H9 (cell line): Measurements from ENCODE around the gene APOBEC4. TPM values are rescaled to one million over a fixed set of nuclear protein-coding genes. Genes with fewer than 3 reads are reported as not detected.

Experiments used
- DNase-seq: peaks from one replicate; pipeline ENCODE4 v3.0.0-alpha.2; 2017
- H2AFZ ChIP-seq: one replicate; pipeline ENCODE4 v1.6.1; 2013; ENCODE audit warnings: mild to moderate bottlenecking, low read length, control low read depth, moderate library complexity
- H2AK5ac ChIP-seq: 2 replicates; pipeline ENCODE4 v1.6.1; 2013; ENCODE audit warnings: low read length, control low read depth, mixed read lengths; ENCODE audit not compliant: insufficient read length
- H2BK120ac ChIP-seq: one replicate; pipeline ENCODE4 v1.6.1; 2013; ENCODE audit warnings: low read depth, mild to moderate bottlenecking, low read length, control low read depth, inconsistent platforms; ENCODE audit not compliant: poor library complexity, severe bottlenecking
- H2BK12ac ChIP-seq: 2 replicates; pipeline ENCODE4 v1.6.1; 2013; ENCODE audit warnings: low read length, control low read depth, mixed read lengths, low read depth; ENCODE audit not compliant: insufficient read length
- H2BK15ac ChIP-seq: 2 replicates; pipeline ENCODE4 v1.6.1; 2013; ENCODE audit warnings: low read depth, low read length, control low read depth
- H2BK20ac ChIP-seq: one replicate; pipeline ENCODE4 v1.6.1; 2013; ENCODE audit warnings: low read depth, mild to moderate bottlenecking, low read length, control low read depth, inconsistent platforms; ENCODE audit not compliant: poor library complexity, severe bottlenecking
- H2BK5ac ChIP-seq: 2 replicates; pipeline ENCODE4 v1.6.1; 2013; ENCODE audit warnings: low read length, control low read depth, mixed read lengths; ENCODE audit not compliant: insufficient read length
- H3K14ac ChIP-seq: 2 replicates; pipeline ENCODE4 v1.6.1; 2013; ENCODE audit warnings: low read length, control low read depth; ENCODE audit not compliant: insufficient read depth
- H3K18ac ChIP-seq: 2 replicates; pipeline ENCODE4 v1.6.1; 2013; ENCODE audit warnings: low read depth, mild to moderate bottlenecking, mixed read lengths, low read length, control low read depth; ENCODE audit not compliant: insufficient read length
- H3K23ac ChIP-seq: 2 replicates; pipeline ENCODE4 v1.6.1; 2013; ENCODE audit warnings: low read length, control low read depth, mixed read lengths, low read depth; ENCODE audit not compliant: insufficient read length
- H3K23me2 ChIP-seq: 2 replicates; pipeline ENCODE4 v1.6.1; 2013; ENCODE audit warnings: low read depth, mild to moderate bottlenecking, mixed read lengths, low read length, control low read depth; ENCODE audit not compliant: insufficient read length, poor library complexity, severe bottlenecking
- H3K27ac ChIP-seq: 2 replicates; pipeline ENCODE4 v1.5.1; 2013; ENCODE audit warnings: low read length, control low read depth, mixed read lengths, low read depth; ENCODE audit not compliant: insufficient read length
- H3K27me3 ChIP-seq: 2 replicates; pipeline ENCODE4 v1.6.1; 2013; ENCODE audit warnings: low read length, control low read depth, inconsistent platforms; ENCODE audit not compliant: insufficient read depth
- H3K4ac ChIP-seq: 2 replicates; pipeline ENCODE4 v1.6.1; 2013; ENCODE audit warnings: low read depth, mild to moderate bottlenecking, control low read depth, inconsistent platforms, low read length, moderate library complexity
- H3K4me1 ChIP-seq: 2 replicates; pipeline ENCODE4 v1.6.1; 2013; ENCODE audit warnings: low read length, control low read depth, inconsistent platforms; ENCODE audit not compliant: insufficient read depth
- H3K4me2 ChIP-seq: 2 replicates; pipeline ENCODE4 v1.6.1; 2013; ENCODE audit warnings: low read length, control low read depth, mixed read lengths; ENCODE audit not compliant: insufficient read length, insufficient read depth
- H3K56ac ChIP-seq: 2 replicates; pipeline ENCODE4 v1.6.1; 2013; ENCODE audit warnings: low read depth, mild to moderate bottlenecking, mixed read lengths, low read length, control low read depth; ENCODE audit not compliant: insufficient read length
- H3K79me1 ChIP-seq: 2 replicates; pipeline ENCODE4 v1.6.1; 2013; ENCODE audit warnings: low read depth, mild to moderate bottlenecking, moderate library complexity, low read length, control low read depth, inconsistent platforms; ENCODE audit not compliant: insufficient read depth, poor library complexity, severe bottlenecking
- H3K79me2 ChIP-seq: 2 replicates; pipeline ENCODE4 v1.6.1; 2013; ENCODE audit warnings: low read length, control low read depth, inconsistent platforms; ENCODE audit not compliant: insufficient read depth
- H3K9ac ChIP-seq: 2 replicates; pipeline ENCODE4 v1.6.1; 2013; ENCODE audit warnings: low read length, control low read depth, mixed read lengths; ENCODE audit not compliant: insufficient read length; ENCODE audit errors: extremely low read depth
- H3K9me3 ChIP-seq: one replicate; pipeline ENCODE4 v1.6.1; 2013; ENCODE audit warnings: low read depth, low read length, inconsistent platforms; ENCODE audit not compliant: control insufficient read depth
- H3T11ph ChIP-seq: one replicate; pipeline ENCODE4 v1.6.1; 2013; ENCODE audit warnings: mild to moderate bottlenecking, low read length, control low read depth, inconsistent platforms
- H4K20me1 ChIP-seq: one replicate; pipeline ENCODE4 v1.6.1; 2013; ENCODE audit not compliant: control insufficient read depth, insufficient read length, insufficient read depth
- H4K5ac ChIP-seq: 2 replicates; pipeline ENCODE4 v1.6.1; 2013; ENCODE audit warnings: low read depth, mild to moderate bottlenecking, mixed read lengths, low read length, control low read depth; ENCODE audit not compliant: insufficient read length
- H4K8ac ChIP-seq: replicated peaks from 2 replicates; pipeline ENCODE4 v1.6.1; 2013; ENCODE audit warnings: low read length, control low read depth, mixed read lengths, low read depth; ENCODE audit not compliant: insufficient read length
- H4K91ac ChIP-seq: 2 replicates; pipeline ENCODE4 v1.6.1; 2013; ENCODE audit warnings: low read depth, mild to moderate bottlenecking, moderate library complexity, mixed read lengths, low read length, control low read depth; ENCODE audit not compliant: insufficient read length
- H3K27ac Mint-ChIP-seq, 3 experiments: 2 replicates in 2 of 3; 3 replicates in 1 of 3; pipeline ENCODE4 v1.8.0; 2020 to 2021; ENCODE audit warnings: mixed read lengths in 3 of 3, mild to moderate bottlenecking in 1 of 3, moderate library complexity in 1 of 3
- H3K27me3 Mint-ChIP-seq: 2 replicates; pipeline ENCODE4 v1.8.0; 2021; ENCODE audit warnings: low read depth, mild to moderate bottlenecking, moderate library complexity, mixed read lengths
- H3K36me3 Mint-ChIP-seq, 3 experiments: 2 replicates in 2 of 3; 3 replicates in 1 of 3; pipeline ENCODE4 v1.8.0; 2020 to 2021; ENCODE audit warnings: low read depth in 3 of 3, mixed read lengths in 3 of 3; ENCODE audit not compliant: insufficient read depth in 1 of 3
- H3K4me1 Mint-ChIP-seq, 2 experiments: 2 replicates each; pipeline ENCODE4 v1.8.0; 2020; ENCODE audit warnings: mixed read lengths in 2 of 2
- H3K4me3 Mint-ChIP-seq, 2 experiments: 2 replicates in 1 of 2; 3 replicates in 1 of 2; pipeline ENCODE4 v1.8.0; 2020 to 2021; ENCODE audit warnings: mild to moderate bottlenecking in 2 of 2, mixed read lengths in 2 of 2, moderate library complexity in 1 of 2
- H3K9me3 Mint-ChIP-seq, 2 experiments: 2 replicates in 1 of 2; 3 replicates in 1 of 2; pipeline ENCODE4 v1.8.0; 2020; ENCODE audit warnings: mild to moderate bottlenecking in 2 of 2, mixed read lengths in 2 of 2, moderate library complexity in 1 of 2
- WGBS: extraction: QIAGEN DNeasy Blood & Tissue Kit; methylation state at CpG from one replicate; pipeline ENCODE4 v1.1.7; 2013; ENCODE audit warnings: missing lambda C conversion rate, low lambda C conversion rate, mixed read lengths; ENCODE audit not compliant: insufficient read length; ENCODE audit errors: extremely low coverage; 5-methylcytosine and 5-hydroxymethylcytosine counted together
- total RNA-seq: library from RNA; stranded (reverse); gene quantifications from 2 replicates; pipeline ENCODE4 v1.2.1, GENCODE V29; 2021
- TF ChIP-seq, protein P1 (sequence below): fragments of 200-600 bp; sonication (generic); conservative IDR thresholded peaks from 3 replicates; pipeline ENCODE4 v1.8.0; 2021; ENCODE audit warnings: antibody characterized with exemption, mild to moderate bottlenecking

APOBEC4 gene
- total RNA-seq, 1 experiment from 2014 or later: not detected

DNA sequence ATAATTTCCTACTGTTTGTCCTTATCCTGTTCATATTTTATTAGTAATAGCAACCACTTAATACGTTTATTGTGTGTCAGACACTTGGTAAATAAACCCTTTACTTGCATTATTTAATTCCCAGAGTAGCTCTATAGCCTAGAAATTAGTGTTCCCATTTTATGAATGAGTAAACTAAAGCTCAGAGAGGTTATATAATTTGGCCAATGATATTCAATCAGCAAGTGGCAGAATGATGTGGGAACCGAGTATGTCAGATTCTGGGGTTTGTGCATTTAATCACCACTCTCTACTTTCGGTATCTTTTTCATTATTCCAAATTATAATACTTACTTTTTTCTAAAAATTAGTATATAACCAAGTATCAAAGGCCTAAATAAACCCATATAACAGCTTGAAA, 10.9 kb downstream of the APOBEC4 start:
- no peak overlapping the region for H2BK15ac ChIP-seq
- no peak overlapping the region for H3T11ph ChIP-seq
- H3K23me2 ChIP-seq: no peaks in the 10 kb centered on the region
- Mint-ChIP-seq H3K27ac (no peak overlapping the region), H3K27me3 (peaks cover 3% of the 10 kb centered on the region), H3K4me1 (no peaks in the 10 kb centered on the region), H3K9me3 (no peaks in the 10 kb centered on the region; a peak in 1 of 5 replicates), H3K4me3 (no peak overlapping the region), H3K36me3 (no peaks in the 10 kb centered on the region)
- no peaks in the 10 kb centered on the region for H3K9me3 ChIP-seq
- H3K79me1 ChIP-seq: no peaks in the 10 kb centered on the region
- H3K23ac ChIP-seq: no peak overlapping the region
- no peak overlapping the region for H3K56ac ChIP-seq
- no peak overlapping the region for H3K4ac ChIP-seq
- no peak for DNase-seq
- H2BK20ac ChIP-seq: no peak overlapping the region
- WGBS: 100% methylated on average over 1 of the region's 3 CpGs
- H4K91ac ChIP-seq: no peak overlapping the region
- no peak overlapping the region for H2BK12ac ChIP-seq
- no peak overlapping the region for H3K4me2 ChIP-seq
- no peak overlapping the region for H3K27ac ChIP-seq
- H3K4me1 ChIP-seq: no peaks in the 10 kb centered on the region
- no peak overlapping the region for H3K14ac ChIP-seq
- H2AK5ac ChIP-seq: no peak overlapping the region
- no peak overlapping the region for H3K18ac ChIP-seq
- no peaks in the 10 kb centered on the region for H3K27me3 ChIP-seq
- no peak overlapping the region for H3K9ac ChIP-seq
- H4K5ac ChIP-seq: no peak overlapping the region
- TF ChIP-seq, protein P1, sequence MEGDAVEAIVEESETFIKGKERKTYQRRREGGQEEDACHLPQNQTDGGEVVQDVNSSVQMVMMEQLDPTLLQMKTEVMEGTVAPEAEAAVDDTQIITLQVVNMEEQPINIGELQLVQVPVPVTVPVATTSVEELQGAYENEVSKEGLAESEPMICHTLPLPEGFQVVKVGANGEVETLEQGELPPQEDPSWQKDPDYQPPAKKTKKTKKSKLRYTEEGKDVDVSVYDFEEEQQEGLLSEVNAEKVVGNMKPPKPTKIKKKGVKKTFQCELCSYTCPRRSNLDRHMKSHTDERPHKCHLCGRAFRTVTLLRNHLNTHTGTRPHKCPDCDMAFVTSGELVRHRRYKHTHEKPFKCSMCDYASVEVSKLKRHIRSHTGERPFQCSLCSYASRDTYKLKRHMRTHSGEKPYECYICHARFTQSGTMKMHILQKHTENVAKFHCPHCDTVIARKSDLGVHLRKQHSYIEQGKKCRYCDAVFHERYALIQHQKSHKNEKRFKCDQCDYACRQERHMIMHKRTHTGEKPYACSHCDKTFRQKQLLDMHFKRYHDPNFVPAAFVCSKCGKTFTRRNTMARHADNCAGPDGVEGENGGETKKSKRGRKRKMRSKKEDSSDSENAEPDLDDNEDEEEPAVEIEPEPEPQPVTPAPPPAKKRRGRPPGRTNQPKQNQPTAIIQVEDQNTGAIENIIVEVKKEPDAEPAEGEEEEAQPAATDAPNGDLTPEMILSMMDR: no peak
- no peaks in the 10 kb centered on the region for H3K79me2 ChIP-seq
- no peak overlapping the region for H2BK120ac ChIP-seq
- H4K20me1 ChIP-seq: no peaks in the 10 kb centered on the region
- no peak overlapping the region for H2BK5ac ChIP-seq
- no peak overlapping the region for H4K8ac ChIP-seq
- no peak overlapping the region for H2AFZ ChIP-seq
